Epithelial cell of esophagus (primary cell): Measurements from ENCODE around the gene SH2D3C.

Experiments
- DNase-seq: peaks from one replicate; pipeline ENCODE4 v3.0.0; 2010; ENCODE audit warnings: low read depth
- H3K4me3 ChIP-seq: 2 replicates; pipeline ENCODE4 v1.5.1; 2011; ENCODE audit warnings: mild to moderate bottlenecking, low read length, control low read depth
- TF ChIP-seq, protein P1 (sequence below): IDR thresholded peaks from 2 replicates; pipeline ENCODE4 v1.5.1; 2011; ENCODE audit warnings: low read depth, mild to moderate bottlenecking, low read length, control low read depth, inconsistent platforms; ENCODE audit not compliant: insufficient read depth; ENCODE audit errors: missing control alignments

SH2D3C gene

DNA sequence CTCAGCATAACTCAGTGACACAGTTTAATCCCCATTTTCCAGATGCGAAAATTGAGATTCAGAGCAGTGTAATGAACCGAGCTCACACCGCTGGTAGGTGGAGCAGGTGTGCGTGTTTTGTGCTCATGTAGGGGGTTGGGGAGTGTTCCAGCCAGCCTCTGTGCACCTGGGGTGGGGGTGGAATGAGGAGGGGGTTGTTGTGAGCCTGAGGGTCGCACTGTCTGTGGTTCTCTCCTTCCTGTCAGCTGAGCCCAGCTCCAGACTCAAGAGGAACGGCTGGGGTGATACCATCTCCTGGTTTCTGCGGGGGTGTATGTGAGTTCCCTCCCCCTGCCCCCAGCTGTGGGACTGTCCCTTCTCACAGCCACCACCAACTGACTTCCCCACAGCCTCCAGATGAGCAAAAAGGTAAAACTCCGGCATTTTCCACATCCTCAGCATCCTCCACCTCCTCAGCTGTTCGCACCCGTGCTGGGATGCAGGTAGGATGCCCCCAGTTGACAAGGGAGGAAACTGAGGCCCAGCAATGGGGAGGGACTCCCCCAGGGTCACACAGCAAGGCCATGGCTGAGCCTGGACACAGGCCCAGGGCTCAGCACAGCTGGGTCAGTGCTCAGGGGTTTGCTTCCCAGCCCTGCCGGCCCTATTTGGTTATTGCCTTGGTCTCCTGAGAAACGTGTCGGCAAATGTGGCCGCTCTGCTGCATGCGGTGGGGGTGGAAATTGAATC, 2.1 kb downstream of the SH2D3C start:
- no peak for DNase-seq
- TF ChIP-seq, protein P1, sequence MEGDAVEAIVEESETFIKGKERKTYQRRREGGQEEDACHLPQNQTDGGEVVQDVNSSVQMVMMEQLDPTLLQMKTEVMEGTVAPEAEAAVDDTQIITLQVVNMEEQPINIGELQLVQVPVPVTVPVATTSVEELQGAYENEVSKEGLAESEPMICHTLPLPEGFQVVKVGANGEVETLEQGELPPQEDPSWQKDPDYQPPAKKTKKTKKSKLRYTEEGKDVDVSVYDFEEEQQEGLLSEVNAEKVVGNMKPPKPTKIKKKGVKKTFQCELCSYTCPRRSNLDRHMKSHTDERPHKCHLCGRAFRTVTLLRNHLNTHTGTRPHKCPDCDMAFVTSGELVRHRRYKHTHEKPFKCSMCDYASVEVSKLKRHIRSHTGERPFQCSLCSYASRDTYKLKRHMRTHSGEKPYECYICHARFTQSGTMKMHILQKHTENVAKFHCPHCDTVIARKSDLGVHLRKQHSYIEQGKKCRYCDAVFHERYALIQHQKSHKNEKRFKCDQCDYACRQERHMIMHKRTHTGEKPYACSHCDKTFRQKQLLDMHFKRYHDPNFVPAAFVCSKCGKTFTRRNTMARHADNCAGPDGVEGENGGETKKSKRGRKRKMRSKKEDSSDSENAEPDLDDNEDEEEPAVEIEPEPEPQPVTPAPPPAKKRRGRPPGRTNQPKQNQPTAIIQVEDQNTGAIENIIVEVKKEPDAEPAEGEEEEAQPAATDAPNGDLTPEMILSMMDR, result no peak
- no peak overlapping the region for H3K4me3 ChIP-seq

DNA sequence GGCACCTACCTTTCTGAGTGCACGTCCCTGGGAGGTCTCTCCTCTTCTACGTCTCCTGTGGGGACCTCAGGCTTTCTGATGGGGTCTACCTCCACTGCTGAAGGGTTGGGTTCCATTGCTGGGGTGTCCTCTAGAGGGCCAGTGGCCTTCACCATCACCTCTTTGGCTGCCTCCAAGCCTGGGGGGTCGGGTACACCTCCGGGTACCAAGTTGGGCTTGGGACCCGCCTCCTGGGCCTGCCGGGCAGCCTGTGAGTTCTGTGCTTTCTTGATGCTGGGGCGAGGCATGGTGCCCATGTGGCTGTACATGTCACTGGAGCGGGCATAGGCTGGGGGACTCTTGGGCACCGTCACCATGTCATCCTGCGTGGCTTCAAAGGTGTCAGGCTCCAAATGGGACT, 4.5 kb downstream of the SH2D3C start:
- TF ChIP-seq, protein P1, result no peak
- no peak for DNase-seq
- H3K4me3 ChIP-seq, result no peak overlapping the region

DNA sequence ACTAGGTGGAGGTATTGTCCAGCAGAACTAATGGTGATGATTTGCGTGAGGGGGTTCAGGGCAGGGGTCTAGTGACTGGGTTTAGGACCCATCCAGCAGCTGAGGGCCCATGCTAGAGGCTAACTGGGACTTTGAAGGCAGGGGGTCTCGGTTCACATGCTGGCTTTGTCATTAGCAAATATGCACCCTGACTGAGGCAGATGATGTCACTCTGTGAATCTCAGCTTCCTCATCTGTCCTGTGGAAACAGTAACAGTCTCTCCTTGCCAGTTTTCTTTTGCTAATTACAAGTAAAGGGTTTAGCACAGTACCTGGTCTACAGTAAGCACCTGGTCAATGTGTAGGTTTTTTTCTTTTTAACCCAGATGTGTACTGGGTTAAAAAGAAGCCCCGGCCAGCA, 5.2 kb downstream of the SH2D3C start:
- peak; percentile 18 for DNase-seq
- TF ChIP-seq, protein P1, result no peak
- H3K4me3 ChIP-seq, result no peak overlapping the region

DNA sequence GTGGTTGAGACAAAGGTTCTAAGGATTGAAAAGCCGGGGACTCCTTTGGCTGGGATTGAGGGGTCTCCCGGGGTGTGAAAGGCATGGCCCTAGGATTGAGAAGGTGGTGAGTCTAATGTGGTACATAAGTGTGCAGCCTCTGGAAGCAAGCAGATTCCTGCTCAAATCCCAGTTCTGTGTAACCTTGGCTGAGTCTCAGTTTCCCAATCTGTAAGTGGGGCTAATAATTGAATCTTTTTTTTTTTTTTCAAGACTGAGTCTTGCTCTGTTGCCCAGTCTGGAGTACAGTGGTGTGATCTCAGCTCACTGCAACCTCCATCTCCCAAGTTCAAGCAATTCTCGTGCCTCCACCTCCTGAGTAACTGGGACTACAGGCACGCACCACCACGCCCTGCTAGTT, 5.9 kb downstream of the SH2D3C start:
- no peak overlapping the region for H3K4me3 ChIP-seq
- no peak for DNase-seq
- TF ChIP-seq, protein P1, result no peak

DNA sequence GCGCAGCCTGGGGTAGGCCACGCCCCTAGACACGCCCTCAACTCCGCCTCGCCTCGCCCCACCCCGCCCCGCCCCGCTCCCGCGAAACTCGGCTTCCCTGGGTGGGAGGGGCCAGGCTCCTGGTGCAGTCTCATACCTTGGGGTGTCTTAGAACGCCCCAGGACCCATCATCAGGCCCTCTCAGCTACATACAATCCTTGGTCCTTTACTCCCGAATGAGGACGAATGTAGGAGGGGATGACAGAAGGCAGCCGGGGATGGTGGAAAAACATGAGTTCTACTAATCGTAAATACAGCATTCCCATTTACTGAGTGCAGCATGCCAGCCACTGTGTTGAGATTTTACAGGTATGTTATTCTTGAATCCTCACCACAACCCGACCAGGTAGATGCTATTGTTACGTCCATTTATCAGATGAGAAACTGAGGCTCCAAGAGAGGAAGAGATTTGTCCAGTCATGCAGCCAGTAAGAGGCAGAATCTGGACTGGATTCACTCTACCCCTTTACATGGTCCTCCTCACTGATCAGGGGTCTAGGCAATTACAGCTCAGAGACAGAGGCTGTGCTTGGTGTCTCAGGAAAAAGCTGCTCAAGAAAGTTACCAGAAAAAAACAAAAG, 6.8 kb downstream of the SH2D3C start:
- peak overlapping the region; percentile 21 for H3K4me3 ChIP-seq
- TF ChIP-seq, protein P1, result no peak
- no peak for DNase-seq

DNA sequence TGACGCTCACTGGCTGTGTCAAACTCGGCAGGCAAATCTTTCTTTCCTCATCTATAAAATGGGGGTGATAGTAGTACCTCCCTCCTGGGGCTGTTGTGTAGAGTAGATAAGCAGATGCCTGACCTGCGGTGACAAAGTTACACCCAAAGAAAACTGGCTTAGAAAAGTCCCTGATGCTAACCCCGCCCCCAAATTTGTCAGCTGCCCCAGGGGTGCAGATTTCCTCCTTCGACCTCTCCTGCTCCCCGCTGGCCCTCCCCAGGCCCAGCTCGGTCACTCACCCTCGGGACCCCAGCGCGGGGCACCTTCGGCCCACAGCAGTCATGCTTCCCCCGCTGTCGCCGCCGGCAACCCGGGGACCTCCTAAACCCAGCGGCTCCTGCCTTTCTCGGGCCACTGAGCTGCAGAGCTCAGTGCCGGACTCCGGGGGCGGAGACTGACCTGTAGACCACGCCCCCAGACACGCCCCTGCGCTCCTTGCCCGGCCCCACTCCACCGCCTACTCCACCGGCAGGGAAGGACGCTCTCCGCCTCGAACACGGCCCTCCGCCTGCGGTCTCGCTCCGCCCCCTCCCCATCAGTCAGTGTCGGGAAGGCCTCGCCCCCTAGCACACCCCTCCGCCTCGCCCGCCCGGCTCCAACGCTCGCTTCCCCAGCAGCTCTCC, 7.4 kb downstream of the SH2D3C start:
- H3K4me3 ChIP-seq, result peak overlapping the region; percentile 34
- peak; percentile 99 for DNase-seq
- TF ChIP-seq, protein P1, result no peak
